Suprapubic skin (tissue), 4 donors: ENCODE measurements around the gene CDH13. TPM values are rescaled to one million over a fixed set of nuclear protein-coding genes. Genes with fewer than 3 reads are reported as not detected.

Experiments
- DNase-seq, 2 donors: peaks; one replicate each; pipeline ENCODE4 v3.0.0-alpha.2; 2019; ENCODE audit warnings: low spot score in 2 of 2
- H3K27ac ChIP-seq: fragments of 200-600 bp; sonication (generic); one replicate; pipeline ENCODE4 v1.5.1; 2019
- H3K27me3 ChIP-seq: fragments of 200-600 bp; sonication (generic); one replicate; pipeline ENCODE4 v1.5.1; 2019
- H3K36me3 ChIP-seq: fragments of 200-600 bp; sonication (generic); one replicate; pipeline ENCODE4 v1.5.1; 2019
- H3K4me1 ChIP-seq: fragments of 200-600 bp; sonication (generic); one replicate; pipeline ENCODE4 v1.5.1; 2019
- H3K4me3 ChIP-seq: fragments of 200-600 bp; sonication (generic); one replicate; pipeline ENCODE4 v1.5.1; 2019; ENCODE audit warnings: mild to moderate bottlenecking
- H3K9me3 ChIP-seq: fragments of 200-600 bp; sonication (generic); one replicate; pipeline ENCODE4 v1.5.1; 2019
- EP300 ChIP-seq: sonication (generic); formaldehyde crosslinking; IDR thresholded peaks from one replicate; pipeline ENCODE4 v1.6.1; 2017; ENCODE audit warnings: antibody characterized with exemption
- POLR2A ChIP-seq, 2 donors: fragments of 450-650 bp; IDR thresholded peaks; one replicate each; pipeline ENCODE4 v1.6.1; 2017; ENCODE audit warnings: antibody characterized with exemption in 2 of 2, mild to moderate bottlenecking in 2 of 2, moderate library complexity in 2 of 2
- POLR2AphosphoS5 ChIP-seq, 3 donors: sonication (generic); formaldehyde crosslinking; IDR thresholded peaks; one replicate each; pipeline ENCODE4 v1.6.1; 2017; ENCODE audit warnings: antibody characterized with exemption in 3 of 3
- WGBS: methylation state at CpG from one replicate; pipeline ENCODE4 v1.1.5; 2018; 5-methylcytosine and 5-hydroxymethylcytosine counted together
- total RNA-seq, 4 donors: library from RNA; depleted of rRNA; stranded (reverse); fragments of >200 nt; gene quantifications; one replicate each; pipeline ENCODE4 v1.1.0, GENCODE V29; 2016
- TF ChIP-seq, protein P1 (sequence below), 2 donors: fragments of 200-600 bp in 1 of 2; fragments of 450-650 bp in 1 of 2; sonication (generic) in 1 of 2; IDR thresholded peaks; one replicate each; pipeline ENCODE4 v1.5.1; 2016 to 2019; ENCODE audit warnings: antibody characterized with exemption in 2 of 2, mild to moderate bottlenecking in 1 of 2, moderate library complexity in 1 of 2

Gene CDH13
- total RNA-seq, 4 donors from 2014 or later: 90.4 to 176 (median 139) TPM

DNA sequence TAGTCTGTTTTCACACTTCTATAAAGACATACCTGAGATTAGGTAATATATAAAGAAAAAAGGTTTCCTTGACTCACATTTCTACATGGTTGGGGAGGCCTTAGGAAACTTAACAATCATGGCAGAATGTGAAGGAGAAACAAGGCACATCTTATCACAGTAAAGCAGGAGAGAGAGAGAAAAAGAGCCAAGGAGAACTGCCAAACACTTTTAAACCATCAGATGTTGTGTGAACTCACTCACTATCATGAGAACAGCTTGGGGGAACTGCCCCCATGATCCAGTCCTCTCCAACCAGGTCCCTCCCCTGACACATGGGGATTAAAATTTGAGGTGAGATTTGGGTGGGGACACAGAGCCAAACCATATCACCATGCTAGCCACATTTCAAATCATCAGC is 547.9 kb downstream of the CDH13 start:
- Histone ChIP-seq H3K36me3 (no peaks in the 10 kb centered on the region), H3K4me1 (no peaks in the 10 kb centered on the region), H3K9me3 (no peaks in the 10 kb centered on the region), H3K27ac (no peak overlapping the region), H3K4me3 (no peak overlapping the region), H3K27me3 (no peaks in the 10 kb centered on the region)
- DNase-seq: no peak
- TF ChIP-seq, protein P1, sequence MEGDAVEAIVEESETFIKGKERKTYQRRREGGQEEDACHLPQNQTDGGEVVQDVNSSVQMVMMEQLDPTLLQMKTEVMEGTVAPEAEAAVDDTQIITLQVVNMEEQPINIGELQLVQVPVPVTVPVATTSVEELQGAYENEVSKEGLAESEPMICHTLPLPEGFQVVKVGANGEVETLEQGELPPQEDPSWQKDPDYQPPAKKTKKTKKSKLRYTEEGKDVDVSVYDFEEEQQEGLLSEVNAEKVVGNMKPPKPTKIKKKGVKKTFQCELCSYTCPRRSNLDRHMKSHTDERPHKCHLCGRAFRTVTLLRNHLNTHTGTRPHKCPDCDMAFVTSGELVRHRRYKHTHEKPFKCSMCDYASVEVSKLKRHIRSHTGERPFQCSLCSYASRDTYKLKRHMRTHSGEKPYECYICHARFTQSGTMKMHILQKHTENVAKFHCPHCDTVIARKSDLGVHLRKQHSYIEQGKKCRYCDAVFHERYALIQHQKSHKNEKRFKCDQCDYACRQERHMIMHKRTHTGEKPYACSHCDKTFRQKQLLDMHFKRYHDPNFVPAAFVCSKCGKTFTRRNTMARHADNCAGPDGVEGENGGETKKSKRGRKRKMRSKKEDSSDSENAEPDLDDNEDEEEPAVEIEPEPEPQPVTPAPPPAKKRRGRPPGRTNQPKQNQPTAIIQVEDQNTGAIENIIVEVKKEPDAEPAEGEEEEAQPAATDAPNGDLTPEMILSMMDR (IDR thresholded peaks at IDR 0.05): no peak
- TF ChIP-seq POLR2A (IDR thresholded peaks at IDR 0.05) (no peak), EP300 (no peak), POLR2AphosphoS5 (IDR thresholded peaks at IDR 0.05) (no peak)

DNA sequence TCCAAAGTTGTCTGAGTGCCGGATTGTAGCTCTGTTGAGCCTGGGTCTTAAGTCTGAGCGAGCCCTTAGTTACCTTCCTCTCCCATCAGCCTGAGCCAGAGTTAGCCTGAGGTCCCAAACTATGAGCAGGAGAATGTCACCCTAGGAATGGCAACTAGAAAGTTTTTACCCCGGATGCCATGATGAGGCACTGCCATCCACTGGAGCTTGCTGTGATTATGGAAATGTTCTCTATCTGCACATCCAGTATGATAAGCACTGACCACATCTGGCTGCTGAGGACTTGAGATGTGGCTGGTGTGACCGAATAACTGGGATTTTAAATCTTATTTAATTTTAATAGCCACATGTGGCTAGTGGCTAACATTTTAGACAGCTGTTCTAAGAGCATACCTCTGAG is 550.0 kb downstream of the CDH13 start:
- no peak for DNase-seq

DNA sequence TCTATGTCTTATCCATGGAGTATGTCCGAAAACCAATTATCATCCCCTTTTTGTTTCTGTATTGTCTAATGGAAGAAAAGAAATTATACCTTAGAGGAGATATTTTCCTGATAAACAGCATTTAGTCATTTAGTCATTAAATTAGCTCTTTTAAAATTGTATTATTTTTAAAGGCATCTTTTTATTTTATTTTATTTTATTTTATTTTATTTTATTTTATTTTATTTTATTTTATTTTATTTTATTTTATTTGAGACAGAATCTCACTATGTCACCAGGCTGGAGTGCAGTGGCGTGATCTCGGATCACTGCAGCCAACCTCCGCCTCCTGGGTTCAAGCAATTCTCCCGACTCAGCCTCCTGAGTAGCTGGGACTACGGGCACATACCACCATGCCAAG is 559.1 kb downstream of the CDH13 start:
- Histone ChIP-seq H3K36me3 (no peaks in the 10 kb centered on the region), H3K4me1 (no peaks in the 10 kb centered on the region), H3K27me3 (no peaks in the 10 kb centered on the region), H3K4me3 (no peak overlapping the region), H3K9me3 (no peaks in the 10 kb centered on the region), H3K27ac (no peak overlapping the region)
- DNase-seq: no peak
- TF ChIP-seq POLR2AphosphoS5 (IDR thresholded peaks at IDR 0.05) (no peak), EP300 (no peak), POLR2A (IDR thresholded peaks at IDR 0.05) (no peak)
- TF ChIP-seq, protein P1 (IDR thresholded peaks at IDR 0.05): no peak
- WGBS: over 99% methylated on average over 6 of the region's 6 CpGs

More for the DNA sequence above, 550.0 kb downstream of the CDH13 start:
- 86% methylated on average over 4 of the region's 4 CpGs for WGBS
- TF ChIP-seq POLR2A (IDR thresholded peaks at IDR 0.05): no peak
- TF ChIP-seq, protein P1 (IDR thresholded peaks at IDR 0.05): no peak
- no peak for TF ChIP-seq POLR2AphosphoS5 (IDR thresholded peaks at IDR 0.05)
- TF ChIP-seq EP300: no peak
- H3K27me3 ChIP-seq: no peaks in the 10 kb centered on the region
- no peaks in the 10 kb centered on the region for H3K36me3 ChIP-seq
- no peak overlapping the region for H3K27ac ChIP-seq
- H3K4me1 ChIP-seq: no peaks in the 10 kb centered on the region
- H3K4me3 ChIP-seq: no peak overlapping the region
- H3K9me3 ChIP-seq: no peaks in the 10 kb centered on the region

DNA sequence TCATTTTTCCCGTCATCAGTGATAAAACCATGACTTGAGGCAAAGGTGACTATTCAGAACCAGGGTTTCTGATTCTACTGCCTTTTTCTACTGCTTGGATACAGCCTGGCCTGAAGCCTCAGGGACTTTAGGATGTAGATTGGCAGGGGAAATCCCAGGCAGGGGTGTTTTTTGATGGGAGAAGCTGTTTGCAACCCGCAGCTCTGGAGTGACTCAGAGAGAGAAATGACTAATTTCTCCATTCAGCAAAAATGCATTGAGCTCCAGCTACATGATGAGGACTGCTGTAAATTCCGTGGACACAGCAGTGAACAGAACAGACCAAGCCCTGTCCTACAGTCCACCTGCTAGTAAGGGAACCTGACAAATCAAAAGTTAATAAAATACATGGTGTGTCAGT is 560.6 kb downstream of the CDH13 start:
- DNase-seq: no peak
- Histone ChIP-seq H3K4me1 (no peaks in the 10 kb centered on the region), H3K4me3 (no peak overlapping the region), H3K36me3 (no peaks in the 10 kb centered on the region), H3K27ac (no peak overlapping the region), H3K27me3 (no peaks in the 10 kb centered on the region), H3K9me3 (no peaks in the 10 kb centered on the region)
- 35% methylated on average over 3 of the region's 3 CpGs for WGBS
- TF ChIP-seq, protein P1 (IDR thresholded peaks at IDR 0.05): no peak
- TF ChIP-seq POLR2AphosphoS5 (IDR thresholded peaks at IDR 0.05): no peak
- TF ChIP-seq POLR2A (IDR thresholded peaks at IDR 0.05): no peak
- TF ChIP-seq EP300: no peak

DNA sequence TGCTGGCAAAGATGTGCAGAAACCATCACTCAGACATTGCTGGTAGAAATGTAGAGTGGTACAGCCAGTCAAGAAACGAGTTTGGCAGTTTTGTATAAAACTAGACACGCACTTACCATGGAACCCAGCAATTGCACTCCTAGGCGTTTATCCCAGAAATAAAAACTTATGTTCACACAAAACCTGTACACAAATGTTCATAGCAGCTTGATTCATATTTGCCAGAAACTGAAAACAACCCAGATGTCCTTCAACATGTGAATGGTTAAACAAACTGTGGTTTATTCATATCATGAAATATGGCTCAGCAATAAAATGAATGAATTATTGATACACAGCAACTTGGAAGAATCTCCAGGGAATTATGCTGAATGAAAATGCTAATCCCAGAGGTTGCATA is 570.0 kb downstream of the CDH13 start:
- DNase-seq: no peak
- Histone ChIP-seq H3K27me3 (no peaks in the 10 kb centered on the region), H3K9me3 (no peaks in the 10 kb centered on the region), H3K36me3 (no peaks in the 10 kb centered on the region), H3K4me3 (no peak overlapping the region), H3K4me1 (no peaks in the 10 kb centered on the region), H3K27ac (no peak overlapping the region)
- 85% methylated on average over 3 of the region's 3 CpGs for WGBS
- TF ChIP-seq, protein P1 (IDR thresholded peaks at IDR 0.05): no peak
- TF ChIP-seq EP300: no peak
- TF ChIP-seq POLR2A (IDR thresholded peaks at IDR 0.05): no peak
- no peak for TF ChIP-seq POLR2AphosphoS5 (IDR thresholded peaks at IDR 0.05)
